GM23338 (cell line): Measurements from ENCODE around the gene SYCN. TPM values are rescaled to one million over a fixed set of nuclear protein-coding genes. Genes with fewer than 3 reads are reported as not detected.
"Not testable (repeated sequence)": the region's sequence is repeated elsewhere in the genome, so short reads cannot be mapped to it uniquely, and the experiment has no call there.

Experiments used
- ATAC-seq: fragments of 200-7000 bp; cut with Tn5 transposase; 3 replicates; pipeline ENCODE4 v1.9.1; 2020
- DNase-seq: peaks from one replicate; pipeline ENCODE4 v3.0.0-alpha.2; 2015; ENCODE audit warnings: low spot score
- H2AFZ ChIP-seq: fragments of 200-600 bp; sonication (generic); 2 replicates; pipeline ENCODE4 v1.8.0; 2016; ENCODE audit warnings: antibody characterized with exemption, mild to moderate bottlenecking, moderate library complexity
- H3F3A ChIP-seq: fragments of 200-600 bp; sonication (generic); replicated peaks from 2 replicates; pipeline ENCODE4 v1.8.0; 2017; ENCODE audit warnings: antibody characterized with exemption, mixed run types, low read depth
- H3K27ac ChIP-seq: fragments of 200-600 bp; sonication (generic); 2 replicates; pipeline ENCODE4 v1.6.1; 2016; ENCODE audit warnings: low read depth
- H3K27me3 ChIP-seq: fragments of 200-600 bp; sonication (generic); 2 replicates; pipeline ENCODE4 v1.8.0; 2016; ENCODE audit warnings: mild to moderate bottlenecking, mixed run types, moderate library complexity; ENCODE audit not compliant: insufficient read depth
- H3K36me3 ChIP-seq: fragments of 200-600 bp; sonication (generic); 2 replicates; pipeline ENCODE4 v1.8.0; 2016; ENCODE audit warnings: mild to moderate bottlenecking; ENCODE audit not compliant: insufficient read depth
- H3K4me1 ChIP-seq: fragments of 200-600 bp; sonication (generic); 2 replicates; pipeline ENCODE4 v1.8.0; 2016; ENCODE audit warnings: mild to moderate bottlenecking, moderate library complexity; ENCODE audit not compliant: insufficient read depth
- H3K4me2 ChIP-seq: fragments of 200-600 bp; sonication (generic); 2 replicates; pipeline ENCODE4 v1.7.1; 2017; ENCODE audit warnings: mixed run types
- H3K4me3 ChIP-seq: fragments of 200-600 bp; sonication (generic); 2 replicates; pipeline ENCODE4 v1.6.1; 2016; ENCODE audit warnings: mixed run types
- H3K79me2 ChIP-seq: fragments of 200-600 bp; sonication (generic); replicated peaks from 2 replicates; pipeline ENCODE4 v1.8.0; 2017; ENCODE audit warnings: mild to moderate bottlenecking; ENCODE audit not compliant: insufficient read depth
- H3K9me2 ChIP-seq: fragments of 200-600 bp; sonication (generic); 2 replicates; pipeline ENCODE4 v1.8.0; 2017; ENCODE audit not compliant: insufficient read depth
- H4K20me1 ChIP-seq: fragments of 200-600 bp; sonication (generic); replicated peaks from 2 replicates; pipeline ENCODE4 v1.8.0; 2017; ENCODE audit warnings: mild to moderate bottlenecking; ENCODE audit not compliant: insufficient read depth
- H3K27ac Mint-ChIP-seq: 2 replicates; pipeline ENCODE4 v1.8.0; 2020; ENCODE audit warnings: inconsistent platforms, mild to moderate bottlenecking, moderate library complexity, mixed read lengths
- H3K27me3 Mint-ChIP-seq: 3 replicates; pipeline ENCODE4 v1.8.0; 2022; ENCODE audit warnings: low read depth, mild to moderate bottlenecking, moderate library complexity, mixed read lengths, inconsistent platforms; ENCODE audit not compliant: insufficient read depth, poor library complexity
- H3K36me3 Mint-ChIP-seq: 3 replicates; pipeline ENCODE4 v1.8.0; 2021; ENCODE audit warnings: low read depth, mild to moderate bottlenecking, inconsistent platforms, moderate library complexity, mixed read lengths
- H3K4me1 Mint-ChIP-seq: 3 replicates; pipeline ENCODE4 v1.8.0; 2020; ENCODE audit warnings: mild to moderate bottlenecking, inconsistent platforms, mixed read lengths
- H3K4me3 Mint-ChIP-seq: 3 replicates; pipeline ENCODE4 v1.8.0; 2021; ENCODE audit warnings: moderate library complexity, mild to moderate bottlenecking, inconsistent platforms, mixed read lengths
- H3K9me3 Mint-ChIP-seq: 3 replicates; pipeline ENCODE4 v1.8.0; 2020; ENCODE audit warnings: moderate library complexity, mild to moderate bottlenecking, inconsistent platforms, mixed read lengths
- CREB1 ChIP-seq: fragments of 250-450 bp; sonication (Bioruptor Pico); IDR thresholded peaks from 2 replicates; pipeline ENCODE4 v1.5.0; 2020; ENCODE audit warnings: low read depth, mild to moderate bottlenecking, moderate library complexity
- CTCF ChIP-seq, 2 experiments: fragments of 200-600 bp in 1 of 2; sonication (generic) in 1 of 2; conservative IDR thresholded peaks; 2 replicates each; pipeline versions ENCODE4 v1.5.1 to v1.6.1; 2016 to 2017; ENCODE audit warnings: antibody characterized with exemption in 2 of 2, low read depth in 2 of 2, mild to moderate bottlenecking in 2 of 2, moderate library complexity in 1 of 2
- ETS1 ChIP-seq: IDR thresholded peaks from 2 replicates; pipeline ENCODE4 v1.6.1; 2016; ENCODE audit warnings: antibody characterized with exemption
- EZH2 ChIP-seq: fragments of 200-600 bp; sonication (generic); IDR thresholded peaks from one replicate; pipeline ENCODE4 v1.8.0; 2017; ENCODE audit warnings: antibody characterized with exemption, mild to moderate bottlenecking, low read depth; ENCODE audit not compliant: unreplicated experiment
- POLR2AphosphoS5 ChIP-seq: IDR thresholded peaks from 2 replicates; pipeline ENCODE4 v1.6.1; 2016; ENCODE audit warnings: antibody characterized with exemption, low read depth
- REST ChIP-seq: IDR thresholded peaks from one replicate; pipeline ENCODE4 v1.6.1; 2018; ENCODE audit warnings: antibody characterized with exemption; ENCODE audit not compliant: unreplicated experiment
- STAT1 ChIP-seq: IDR thresholded peaks from one replicate; pipeline ENCODE4 v1.6.1; 2016; ENCODE audit warnings: antibody characterized with exemption; ENCODE audit not compliant: unreplicated experiment
- ZNF114 ChIP-seq: fragments of 250-450 bp; sonication (Bioruptor Pico); IDR thresholded peaks from 2 replicates; pipeline ENCODE4 v1.5.0; 2020; ENCODE audit warnings: mild to moderate bottlenecking, moderate library complexity
- ZNF331 ChIP-seq: fragments of 250-450 bp; sonication (Bioruptor Pico); IDR thresholded peaks from 2 replicates; pipeline ENCODE4 v1.5.0; 2020; ENCODE audit warnings: low read depth, mild to moderate bottlenecking, moderate library complexity
- polyA plus RNA-seq: library from polyadenylated mRNA; unstranded; fragments of >200 nt; fragmentation: Nextera tagmentation; extraction: Ambion mirVana; gene quantifications from 2 replicates; pipeline ENCODE4 v1.2.1, GENCODE V29; 2016
- total RNA-seq: library from RNA; depleted of rRNA; stranded (reverse); fragments of >200 nt; shearing (Covaris generic); gene quantifications from 2 replicates; pipeline ENCODE4 v1.2.3, GENCODE V29; 2014

SYCN gene
- total and polyA plus RNA-seq, 2 experiments from 2014 or later = not detected

GRCh38 chr19:39217094-39217493 lies 13.0 kb upstream of the SYCN start (continued):
- TF ChIP-seq REST (no peak), EZH2 (no peak), ZNF114 (CRISPR knock-in tag) (no peak), CREB1 (CRISPR knock-in tag) (no peak), STAT1 (no peak), CTCF (conservative IDR thresholded peaks at IDR 0.05; ENCODE audit: low read depth in 2 of 2) (no peak), POLR2AphosphoS5 (no peak)

- H3K27me3 Mint-ChIP-seq, H3K27me3 ChIP-seq, H3F3A ChIP-seq, ATAC-seq, DNase-seq, H3K4me1 Mint-ChIP-seq, H3K4me3 ChIP-seq, H3K27ac ChIP-seq, H2AFZ ChIP-seq, H3K36me3 Mint-ChIP-seq, H3K4me2 ChIP-seq, H3K36me3 ChIP-seq, H3K9me2 ChIP-seq, H3K4me1 ChIP-seq, H3K27ac Mint-ChIP-seq, H4K20me1 ChIP-seq, H3K79me2 ChIP-seq, H3K4me3 Mint-ChIP-seq: not testable (repeated sequence)
- peaks cover 12% of the 10 kb centered on the region for H3K9me3 Mint-ChIP-seq
Observed at GRCh38 chr19:39215323-39215722, 11.3 kb upstream of the SYCN start.

- Histone ChIP-seq H2AFZ (no peak overlapping the region), H3K79me2 (no peaks in the 10 kb centered on the region), H3K4me3 (no peak overlapping the region), H3K36me3 (no peaks in the 10 kb centered on the region), H3K4me1 (no peaks in the 10 kb centered on the region), H3K9me2 (no peaks in the 10 kb centered on the region), H3K4me2 (no peak overlapping the region), H3F3A (no peaks in the 10 kb centered on the region), H3K27me3 (no peaks in the 10 kb centered on the region), H4K20me1 (no peaks in the 10 kb centered on the region), H3K27ac (no peak overlapping the region)
- H3K4me3 Mint-ChIP-seq = no peak overlapping the region
- peaks cover 2% of the 10 kb centered on the region for H3K27me3 Mint-ChIP-seq
- TF ChIP-seq CTCF (conservative IDR thresholded peaks at IDR 0.05; ENCODE audit: low read depth in 2 of 2) (peak; percentile 79 to 89), ETS1 (no peak), ZNF331 (CRISPR knock-in tag) (no peak)
- ATAC-seq = peak; percentile 99
- no peaks in the 10 kb centered on the region for H3K36me3 Mint-ChIP-seq
- H3K9me3 Mint-ChIP-seq = peaks cover 11% of the 10 kb centered on the region
- H3K27ac Mint-ChIP-seq = no peak overlapping the region
- no peaks in the 10 kb centered on the region for H3K4me1 Mint-ChIP-seq
- peak; percentile 88 for DNase-seq
Observed at GRCh38 chr19:39212375-39212742, 8.3 kb upstream of the SYCN start.
